NCI-H1048 (cell line): ENCODE results near the gene CACNA1F.

Experiments
- DNase-seq: peaks from one replicate; lab custom pipeline; 2025; lab: John Stamatoyannopoulos, UW

The CACNA1F gene

GRCh38 chrX:49198540-49199314 is 34.4 kb downstream of the CACNA1F start:
- DNase-seq = no peak

- DNase-seq = no peak
These were observed 35.5 kb downstream of the CACNA1F start for GRCh38 chrX:49197543-49198087.

GRCh38 chrX:49193542-49193964 is 39.6 kb downstream of the CACNA1F start:
- DNase-seq = no peak

GRCh38 chrX:49192722-49193328 is 40.3 kb downstream of the CACNA1F start:
- no peak for DNase-seq

- DNase-seq = no peak
These were observed 41.5 kb downstream of the CACNA1F start for GRCh38 chrX:49191574-49192011.

GRCh38 chrX:49190821-49191573 is 42.1 kb downstream of the CACNA1F start:
- peak; percentile 95 for DNase-seq

GRCh38 chrX:49189606-49190005 is 43.5 kb downstream of the CACNA1F start:
- DNase-seq = no peak

- DNase-seq = no peak
These were observed 44.6 kb downstream of the CACNA1F start for GRCh38 chrX:49188468-49189076.

GRCh38 chrX:49187526-49187925 is 45.6 kb downstream of the CACNA1F start:
- no peak for DNase-seq

- no peak for DNase-seq
These were observed 46.1 kb downstream of the CACNA1F start for GRCh38 chrX:49187028-49187394.

- no peak for DNase-seq
These were observed 46.8 kb downstream of the CACNA1F start, which contains the start of gene PRICKLE3 for GRCh38 chrX:49186125-49187027. Gene PRICKLE3, minus strand, starts transcription at chrX:49186373. Its CDS starts 76 bp downstream, at chrX:49186297.

GRCh38 chrX:49184294-49185281 is 48.6 kb downstream of the CACNA1F start:
- DNase-seq = peak; percentile 84

GRCh38 chrX:49183701-49184281 is 49.3 kb downstream of the CACNA1F start:
- no peak for DNase-seq

- no peak for DNase-seq
These were observed 53.8 kb downstream of the CACNA1F start for GRCh38 chrX:49179358-49179757.

- DNase-seq = no peak
These were observed 54.6 kb downstream of the CACNA1F start for GRCh38 chrX:49178537-49178936.

- no peak for DNase-seq
These were observed 55.2 kb downstream of the CACNA1F start for GRCh38 chrX:49177873-49178480.

GRCh38 chrX:49177338-49177833 is 55.8 kb downstream of the CACNA1F start:
- DNase-seq = no peak

GRCh38 chrX:49176421-49177326 is 56.5 kb downstream of the CACNA1F start:
- no peak for DNase-seq
